Activated CD8-positive, alpha-beta T cell treated with anti-CD3 and anti-CD28 coated beads for 36 hours (primary cell): ENCODE data around the gene CD34. TPM values are rescaled to one million over a fixed set of nuclear protein-coding genes. Genes with fewer than 3 reads are reported as not detected.

Experiments used
- ATAC-seq: fragments of 200-7000 bp; cut with Tn5 transposase; one replicate; pipeline ENCODE4 v1.10.0; 2021; ENCODE audit warnings: mild to moderate bottlenecking, moderate library complexity
- CTCF ChIA-PET: fragments of 350-600 bp; sonication (Branson Sonifier 250); formaldehyde crosslinking; loops from one replicate; lab custom pipeline; 2021; ENCODE audit warnings: antibody characterized with exemption; lab: Charles Lee
- POLR2A ChIA-PET: fragments of 350-600 bp; sonication (Branson Sonifier 250); formaldehyde crosslinking; loops from one replicate; lab custom pipeline; 2021; ENCODE audit warnings: antibody characterized with exemption; lab: Charles Lee
- DNase-seq: peaks from one replicate; pipeline ENCODE4 v3.0.0-alpha.2; 2020
- H3K27ac Mint-ChIP-seq: one replicate; pipeline ENCODE4 v1.8.0; 2021; ENCODE audit warnings: mild to moderate bottlenecking, mixed read lengths
- H3K27me3 Mint-ChIP-seq: one replicate; pipeline ENCODE4 v1.8.0; 2021; ENCODE audit warnings: mixed read lengths
- H3K36me3 Mint-ChIP-seq: one replicate; pipeline ENCODE4 v1.8.0; 2021; ENCODE audit warnings: low read depth, mixed read lengths
- H3K4me1 Mint-ChIP-seq: one replicate; pipeline ENCODE4 v1.8.0; 2021; ENCODE audit warnings: low read depth, mixed read lengths
- H3K4me3 Mint-ChIP-seq: one replicate; pipeline ENCODE4 v1.8.0; 2021; ENCODE audit warnings: mild to moderate bottlenecking, moderate library complexity, mixed read lengths
- H3K9me3 Mint-ChIP-seq: one replicate; pipeline ENCODE4 v1.8.0; 2021; ENCODE audit warnings: mixed read lengths
- CTCF ChIP-seq: fragments of 200-600 bp; IDR thresholded peaks from one replicate; pipeline ENCODE4 v1.8.0; 2022; ENCODE audit warnings: antibody characterized with exemption, mild to moderate bottlenecking
- intact Hi-C: fragments of 100-400 bp; cut with micrococcal nuclease; formaldehyde crosslinking; loops from one replicate; pipeline ENCODE4 v1.10.0; 2022
- total RNA-seq, 2 experiments: library from RNA; stranded (reverse); gene quantifications; one replicate each; pipeline ENCODE4 v1.2.3, GENCODE V29; 2021

CD34 gene
- total RNA-seq, 2 experiments from 2014 or later, result 0.04 to 0.05 TPM

DNA sequence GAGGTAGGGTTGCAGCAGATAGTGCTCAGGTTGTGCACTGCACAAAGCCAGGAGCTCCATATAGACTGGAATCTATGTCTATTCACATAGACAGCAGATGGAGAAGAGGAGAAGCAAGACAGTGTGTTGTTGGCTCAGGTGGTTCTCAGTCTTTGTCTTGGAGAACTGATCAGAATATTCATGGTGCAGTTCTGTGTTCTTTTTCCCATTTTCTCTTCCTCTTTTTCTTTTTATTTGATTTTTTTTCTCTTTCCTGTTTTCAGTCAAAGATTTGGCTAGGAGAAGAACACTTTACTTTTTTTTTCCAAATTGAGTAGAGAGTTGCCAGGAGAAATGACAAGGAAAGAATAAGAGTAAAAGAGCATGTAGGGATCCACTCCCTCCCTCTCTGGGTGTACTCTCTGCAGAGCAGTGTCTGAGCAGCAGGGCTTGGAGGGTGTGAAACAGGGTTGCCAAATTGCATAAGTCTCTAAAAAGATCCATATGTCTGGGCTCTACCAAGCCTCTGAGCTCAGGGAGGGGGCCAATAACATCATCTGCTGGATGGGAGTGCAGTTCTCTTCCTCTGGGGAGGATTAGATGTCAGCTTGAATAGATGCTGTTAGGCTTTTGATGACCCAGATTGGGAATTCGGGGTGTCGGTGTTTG lies 8.7 kb upstream of the CD34 start:
- Mint-ChIP-seq H3K27me3 (peaks cover 18% of the 10 kb centered on the region), H3K36me3 (no peaks in the 10 kb centered on the region), H3K9me3 (no peaks in the 10 kb centered on the region), H3K4me1 (no peaks in the 10 kb centered on the region), H3K27ac (no peak overlapping the region), H3K4me3 (no peak overlapping the region)
- POLR2A ChIA-PET, result no interaction called here
- CTCF ChIA-PET, result interaction anchor here (1.0 to 1.7 kb wide), 3 partner anchors 33 to 43 kb away, joined by 3 to 4 read pairs (median 4); no protein-coding TSS in a partner anchor
- ATAC-seq, result no peak
- intact Hi-C loops, result no loop called here
- no peak for TF ChIP-seq CTCF
- DNase-seq, result no peak

DNA sequence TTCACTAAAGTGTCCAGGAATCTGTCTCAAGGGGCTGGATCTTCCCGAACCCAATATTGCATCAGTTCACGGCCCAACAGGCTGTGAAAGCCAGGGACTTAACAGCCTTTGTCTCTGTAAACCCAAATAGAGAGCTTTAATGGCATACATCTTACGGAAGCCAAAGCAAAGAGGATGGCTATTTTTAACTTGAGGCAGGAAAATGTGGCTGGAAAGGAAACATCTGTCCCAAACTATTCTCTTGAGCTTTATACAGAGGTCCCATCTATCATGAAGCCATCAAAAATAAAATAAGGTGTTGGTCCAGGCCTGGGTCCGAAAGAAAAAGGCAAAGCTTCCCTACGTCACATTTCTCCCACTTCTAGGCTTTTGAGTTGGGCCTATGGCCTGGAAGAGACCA lies 7.7 kb upstream of the CD34 start:
- ATAC-seq (no peak), DNase-seq (no peak)
- no peaks in the 10 kb centered on the region for H3K36me3 Mint-ChIP-seq
- peaks cover 16% of the 10 kb centered on the region for H3K27me3 Mint-ChIP-seq
- CTCF ChIA-PET, result interaction anchor here (2.5 kb wide), 1 partner anchor 44 kb away, joined by 7 read pairs; no protein-coding TSS in a partner anchor
- H3K9me3 Mint-ChIP-seq, result no peaks in the 10 kb centered on the region
- POLR2A ChIA-PET, result no interaction called here
- H3K27ac Mint-ChIP-seq, result no peak overlapping the region
- intact Hi-C loops, result no loop called here
- TF ChIP-seq CTCF, result no peak
- no peaks in the 10 kb centered on the region for H3K4me1 Mint-ChIP-seq
- no peak overlapping the region for H3K4me3 Mint-ChIP-seq

DNA sequence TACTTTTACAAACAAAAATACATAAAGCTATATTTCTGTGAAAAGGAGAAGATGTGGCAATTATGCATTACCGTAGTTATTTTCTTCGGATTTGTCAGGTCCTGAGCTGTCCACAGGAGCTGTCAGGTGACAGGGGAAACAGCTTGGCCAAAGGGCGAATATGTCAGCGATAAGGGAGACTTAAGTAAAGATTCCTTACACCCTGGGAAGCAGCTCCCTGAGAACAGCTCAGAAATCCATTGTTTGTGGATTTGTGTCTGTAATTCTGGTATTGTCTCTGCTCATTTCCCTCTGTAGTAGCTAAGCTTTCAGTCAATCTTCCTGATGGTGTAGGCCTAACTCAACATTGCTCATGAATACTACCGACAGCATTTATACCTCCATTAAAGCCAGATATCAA lies 7.1 kb upstream of the CD34 start:
- Mint-ChIP-seq H3K4me3 (no peak overlapping the region), H3K27me3 (peaks cover 18% of the 10 kb centered on the region), H3K4me1 (no peaks in the 10 kb centered on the region), H3K9me3 (no peaks in the 10 kb centered on the region), H3K36me3 (no peaks in the 10 kb centered on the region), H3K27ac (no peak overlapping the region)
- intact Hi-C loops, result no loop called here
- ATAC-seq, result no peak
- TF ChIP-seq CTCF, result no peak
- no peak for DNase-seq
- ChIA-PET CTCF (interaction anchor here (2.5 kb wide), 1 partner anchor 45 kb away, joined by 7 read pairs; no protein-coding TSS in a partner anchor), POLR2A (no interaction called here)

- no peak for DNase-seq
- no peak for ATAC-seq
- H3K9me3 Mint-ChIP-seq, result no peaks in the 10 kb centered on the region
- CTCF ChIA-PET, result interaction anchor here (2.5 kb wide), 1 partner anchor 46 kb away, joined by 7 read pairs; no protein-coding TSS in a partner anchor
- intact Hi-C loops, result no loop called here
- H3K4me3 Mint-ChIP-seq, result no peak overlapping the region
- no peaks in the 10 kb centered on the region for H3K36me3 Mint-ChIP-seq
- H3K27me3 Mint-ChIP-seq, result peaks cover 23% of the 10 kb centered on the region
- H3K27ac Mint-ChIP-seq, result no peak overlapping the region
- no peaks in the 10 kb centered on the region for H3K4me1 Mint-ChIP-seq
- POLR2A ChIA-PET, result no interaction called here
- no peak for TF ChIP-seq CTCF
These were observed 6.2 kb upstream of the CD34 start for GRCh38 chr1:207917080-207917479.

DNA sequence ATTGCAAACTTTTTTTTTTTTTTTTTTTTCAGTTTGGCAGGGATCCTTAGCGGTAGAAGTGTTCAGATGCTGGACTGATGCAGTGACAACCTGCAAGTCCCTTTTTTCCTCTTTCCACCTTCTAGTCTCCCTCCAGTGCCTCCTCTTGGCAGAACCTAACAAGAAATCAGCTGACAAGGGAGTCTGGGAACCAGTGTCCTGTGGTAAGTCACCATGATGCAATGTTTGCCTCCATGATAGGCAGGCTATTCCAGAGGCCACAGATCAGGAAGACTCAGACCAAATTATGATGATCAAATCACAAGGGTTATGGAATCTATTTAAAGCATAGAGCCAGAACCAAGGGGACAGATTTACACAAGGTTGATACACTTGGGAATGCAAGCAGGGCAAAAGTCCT lies 3.0 kb upstream of the CD34 start:
- no peak for DNase-seq
- no peak for TF ChIP-seq CTCF
- H3K4me3 Mint-ChIP-seq, result no peak overlapping the region
- H3K27me3 Mint-ChIP-seq, result peaks cover 41% of the 10 kb centered on the region
- CTCF ChIA-PET, result no interaction called here
- H3K4me1 Mint-ChIP-seq, result peaks cover 12% of the 10 kb centered on the region
- no peak overlapping the region for H3K27ac Mint-ChIP-seq
- no peaks in the 10 kb centered on the region for H3K9me3 Mint-ChIP-seq
- H3K36me3 Mint-ChIP-seq, result no peaks in the 10 kb centered on the region
- POLR2A ChIA-PET, result no interaction called here
- intact Hi-C loops, result no loop called here
- ATAC-seq, result no peak
